Stimulated activated CD4-positive, alpha-beta T cell treated with anti-CD3 and anti-CD28 coated beads, Interleukin-4, amount 100 ng/mL, for 4 hours (primary cell): ENCODE results near the gene ACBD5.
A peak's percentile ranks its signal among the peaks of the same experiment; 100 is the strongest.
"Not testable (repeated sequence)": the region's sequence is repeated elsewhere in the genome, so short reads cannot be mapped to it uniquely, and the experiment has no call there.

Experiments
- DNase-seq, 2 experiments: peaks; one replicate each; pipeline ENCODE4 v3.0.0-alpha.2; 2020

Gene ACBD5

GRCh38 chr10:27240212-27241009, at the start of gene ACBD5:
Gene ACBD5 (minus strand): TSS chr10:27240797. CDS start chr10:27240688, 109 bp downstream.
- DNase-seq: peak; percentile 67 to 74

GRCh38 chr10:27285093-27285492, 44.5 kb upstream of the ACBD5 start:
- peak in 1 of 2 experiments; percentile 19 for DNase-seq

- no peak for DNase-seq
Observed at GRCh38 chr10:27276581-27276980, 36.0 kb upstream of the ACBD5 start.

- DNase-seq: not testable (repeated sequence)
Observed at GRCh38 chr10:27266025-27266424, 25.4 kb upstream of the ACBD5 start.

GRCh38 chr10:27262788-27263187, 22.2 kb upstream of the ACBD5 start:
- DNase-seq: not testable (repeated sequence)

GRCh38 chr10:27258838-27259812, 18.5 kb upstream of the ACBD5 start:
- DNase-seq: peak in 1 of 2 experiments; percentile 26

GRCh38 chr10:27258492-27258837, 17.9 kb upstream of the ACBD5 start:
- no peak for DNase-seq

GRCh38 chr10:27256299-27257189, 15.9 kb upstream of the ACBD5 start:
- no peak for DNase-seq

- DNase-seq: no peak
Observed at GRCh38 chr10:27253576-27253975, 13.0 kb upstream of the ACBD5 start.

GRCh38 chr10:27252267-27253000, 11.8 kb upstream of the ACBD5 start:
- DNase-seq: peak; percentile 76 to 85

- no peak for DNase-seq
Observed at GRCh38 chr10:27251554-27251953, 11.0 kb upstream of the ACBD5 start.

- DNase-seq: no peak
Observed at GRCh38 chr10:27248215-27248614, 7.6 kb upstream of the ACBD5 start.

- no peak for DNase-seq
Observed at GRCh38 chr10:27247441-27247840, 6.8 kb upstream of the ACBD5 start.

GRCh38 chr10:27247006-27247405, 6.4 kb upstream of the ACBD5 start:
- DNase-seq: no peak

GRCh38 chr10:27245836-27246235, 5.2 kb upstream of the ACBD5 start:
- no peak for DNase-seq

GRCh38 chr10:27244976-27245375, 4.4 kb upstream of the ACBD5 start:
- DNase-seq: no peak

GRCh38 chr10:27242951-27243551, 2.5 kb upstream of the ACBD5 start:
- DNase-seq: peak; percentile 66 to 78

- no peak for DNase-seq
Observed at GRCh38 chr10:27242473-27242950, 1.9 kb upstream of the ACBD5 start.

- DNase-seq: peak; percentile 83 to 86
Observed at GRCh38 chr10:27241652-27242472, 1.3 kb upstream of the ACBD5 start.

GRCh38 chr10:27241010-27241651, 534 bp upstream of the ACBD5 start:
- peak in 1 of 2 experiments; percentile 19 for DNase-seq
